PC-9 (cell line): ENCODE results near the gene RPL36AL. TPM values are rescaled to one million over a fixed set of nuclear protein-coding genes. Genes with fewer than 3 reads are reported as not detected.
"Not testable (repeated sequence)": the region's sequence is repeated elsewhere in the genome, so short reads cannot be mapped to it uniquely, and the experiment has no call there.

Source experiments
- Bru-seq: library from RNA; stranded (reverse); fragments of 400-500 nt; gene quantifications from one replicate; lab custom pipeline; 2021; lab: Mats Ljungman, UMichigan
- BruChase-seq, 2 experiments: library from RNA; stranded (reverse); fragments of 400-500 nt; gene quantifications; one replicate each; lab custom pipeline; 2021; lab: Mats Ljungman, UMichigan
- BruUV-seq: library from RNA; stranded (reverse); fragments of 400-500 nt; replicated peaks from 2 replicates; lab custom pipeline; 2021; lab: Mats Ljungman, UMichigan
- CTCF ChIA-PET: fragments of 300-600 bp; sonication (Branson Sonifier 250); formaldehyde crosslinking; loops from one replicate; lab custom pipeline; 2022; ENCODE audit warnings: antibody characterized with exemption; lab: Charles Lee
- POLR2A ChIA-PET: fragments of 300-600 bp; sonication (Branson Sonifier 250); formaldehyde crosslinking; loops from one replicate; lab custom pipeline; 2022; ENCODE audit warnings: antibody characterized with exemption; ENCODE audit not compliant: unreplicated experiment; lab: Charles Lee
- DNase-seq, 2 experiments: peaks; one replicate each; pipeline versions ENCODE4 v3.0.0 to v3.0.0-alpha.2; 2015 to 2022; ENCODE audit warnings: mixed read lengths in 1 of 2
- H2AFZ ChIP-seq: fragments of 200-600 bp; sonication (generic); 2 replicates; pipeline ENCODE4 v1.8.1; 2017; ENCODE audit warnings: antibody characterized with exemption
- H3F3A ChIP-seq: fragments of 200-600 bp; sonication (generic); 2 replicates; pipeline ENCODE4 v1.8.1; 2017; ENCODE audit warnings: antibody characterized with exemption, mild to moderate bottlenecking, low read depth; ENCODE audit not compliant: insufficient read depth
- H3K27ac ChIP-seq: fragments of 200-600 bp; sonication (generic); 2 replicates; pipeline ENCODE4 v1.6.1; 2016; ENCODE audit warnings: mixed run types
- H3K27me3 ChIP-seq: fragments of 200-600 bp; sonication (generic); 2 replicates; pipeline ENCODE4 v1.6.1; 2016; ENCODE audit warnings: low read depth, mixed run types; ENCODE audit not compliant: insufficient read depth
- H3K36me3 ChIP-seq: fragments of 200-600 bp; sonication (generic); 2 replicates; pipeline ENCODE4 v1.6.1; 2016; ENCODE audit warnings: low read depth, mixed run types
- H3K4me1 ChIP-seq: fragments of 200-600 bp; sonication (generic); replicated peaks from 2 replicates; pipeline ENCODE4 v1.6.1; 2016; ENCODE audit warnings: mixed run types; ENCODE audit not compliant: insufficient read depth
- H3K4me2 ChIP-seq: fragments of 200-600 bp; sonication (generic); 2 replicates; pipeline ENCODE4 v1.6.1; 2017; ENCODE audit warnings: mixed run types
- H3K4me3 ChIP-seq: fragments of 200-600 bp; sonication (generic); 2 replicates; pipeline ENCODE4 v1.6.1; 2016; ENCODE audit warnings: mixed run types
- H3K79me2 ChIP-seq: fragments of 200-600 bp; sonication (generic); 2 replicates; pipeline ENCODE4 v1.6.1; 2017; ENCODE audit warnings: low read depth, mixed run types
- H3K9me2 ChIP-seq: fragments of 200-600 bp; sonication (generic); 2 replicates; pipeline ENCODE4 v1.8.1; 2017; ENCODE audit warnings: mild to moderate bottlenecking; ENCODE audit not compliant: insufficient read depth
- H3K9me3 ChIP-seq: fragments of 200-600 bp; sonication (generic); 2 replicates; pipeline ENCODE4 v1.8.1; 2016; ENCODE audit warnings: low read depth; ENCODE audit not compliant: insufficient read depth
- H4K20me1 ChIP-seq: fragments of 200-600 bp; sonication (generic); 2 replicates; pipeline ENCODE4 v1.8.1; 2017; ENCODE audit not compliant: insufficient read depth
- CTCF ChIP-seq: fragments of 200-600 bp; sonication (generic); conservative IDR thresholded peaks from 2 replicates; pipeline ENCODE4 v1.6.1; 2017; ENCODE audit warnings: mixed run types, antibody characterized with exemption, mild to moderate bottlenecking, moderate library complexity
- EZH2 ChIP-seq: fragments of 200-600 bp; sonication (generic); IDR thresholded peaks from 2 replicates; pipeline ENCODE4 v1.8.0; 2017; ENCODE audit warnings: antibody characterized with exemption, low read depth
- intact Hi-C: fragments of 100-400 bp; cut with micrococcal nuclease; formaldehyde crosslinking; loops from one replicate; pipeline ENCODE4 v1.10.0; 2022; ENCODE audit not compliant: unreplicated experiment
- long read RNA-seq: library from polyadenylated mRNA; stranded (forward); transcript quantifications from one replicate; pipeline ENCODE4 v2.0.0, GENCODE V29; 2022
- total RNA-seq: library from RNA; stranded (reverse); gene quantifications from 2 replicates; pipeline ENCODE4 v1.2.3, GENCODE V29; 2021

The RPL36AL gene
- total RNA-seq (120 and 151 TPM in 2 replicates), Bru-seq, nascent RNA (percentile 98 among the genes with signal in this experiment), BruChase-seq, experiment 1, labeled RNA remaining after a 2-hour chase (percentile 99 among the genes with signal in this experiment), BruChase-seq, experiment 2, labeled RNA remaining after a 6-hour chase (percentile 99 among the genes with signal in this experiment)
- long read RNA-seq, transcript RPL36AL-201 (2 exons, 746 nt), result major isoform, 607 of 630 reads
- long read RNA-seq, partial matches to known transcripts, result 22 of 630 reads
- long read RNA-seq, other reads (novel, unspliced or antisense), result 1 of 630 reads

- H3K4me1 ChIP-seq, result peaks cover 61% of the 10 kb centered on the region
- TF ChIP-seq EZH2 (no peak), CTCF (no peak)
- H4K20me1 ChIP-seq, result peaks cover 44% of the 10 kb centered on the region
- H3K27me3 ChIP-seq, result no peaks in the 10 kb centered on the region
- H3K79me2 ChIP-seq, result peaks cover 76% of the 10 kb centered on the region
- H3K4me2 ChIP-seq, result peak within 1 kb of the TSS; percentile 98
- POLR2A ChIA-PET, result interaction anchor here (0.5 to 1.2 kb wide), 8 partner anchors 19 to 442 kb away, joined by 3 to 10 read pairs (median 4); partner anchors contain the start of gene RPS29
- CTCF ChIA-PET, result interaction anchor here (0.6 to 2.0 kb wide), 4 partner anchors 14 to 159 kb away, joined by 3 to 10 read pairs (median 4); partner anchors contain the start of gene RPS29
- no peaks in the 10 kb centered on the region for H3K9me3 ChIP-seq
- TSS peak; percentile 75 for BruUV-seq
- H2AFZ ChIP-seq, result peak within 1 kb of the TSS; percentile 88
- H3F3A ChIP-seq, result peaks cover 53% of the 10 kb centered on the region
- peak; percentile 92 to 98 for DNase-seq
- intact Hi-C loops, result loop anchor here (1.0 to 5.0 kb wide), 3 partner anchors 22 to 912 kb away; partner anchors contain the start of genes LRR1, MAP4K5 and RPS29
- H3K4me3 ChIP-seq, result peak within 1 kb of the TSS; percentile 100
- H3K9me2 ChIP-seq, result no peaks in the 10 kb centered on the region
- H3K36me3 ChIP-seq, result peaks cover 24% of the 10 kb centered on the region
- H3K27ac ChIP-seq, result peak within 1 kb of the TSS; percentile 96
Measured at GRCh38 chr14:49620182-49621113, at the start of gene RPL36AL, which contains the start of gene MGAT2. Gene RPL36AL, minus strand, starts transcription at chr14:49620626. Its CDS starts 1,522 bp downstream, at chr14:49619104. Gene MGAT2, plus strand, starts transcription at chr14:49620799. Its CDS starts 470 bp downstream, at chr14:49621269.

GRCh38 chr14:49659526-49660455, 39.4 kb upstream of the RPL36AL start:
- Histone ChIP-seq H3K27ac (peak overlapping the region; percentile 71), H3K9me2 (0 out of 2 replicates have a peak, but pooled peaks cover 4% of the 10 kb centered on the region), H3F3A (peaks cover 40% of the 10 kb centered on the region), H3K9me3 (no peaks in the 10 kb centered on the region), H3K4me2 (peak overlapping the region; percentile 42), H4K20me1 (0 out of 2 replicates have a peak, but pooled peaks cover 4% of the 10 kb centered on the region), H3K27me3 (no peaks in the 10 kb centered on the region), H3K36me3 (no peaks in the 10 kb centered on the region), H3K4me3 (no peak overlapping the region), H3K4me1 (peaks cover 39% of the 10 kb centered on the region), H3K79me2 (peaks cover 5% of the 10 kb centered on the region; the same call in 1 of the 2 replicates), H2AFZ (no peak overlapping the region)
- peak in 1 of 2 experiments; percentile 80 for DNase-seq
- intact Hi-C loops, result no loop called here
- BruUV-seq, result no TSS peak
- ChIA-PET CTCF (no interaction called here), POLR2A (interaction anchor here (0.7 kb wide), 1 partner anchor 183 kb away, joined by 4 read pairs; no protein-coding TSS in a partner anchor)
- TF ChIP-seq CTCF, result no peak
- no peak for TF ChIP-seq EZH2

DNA sequence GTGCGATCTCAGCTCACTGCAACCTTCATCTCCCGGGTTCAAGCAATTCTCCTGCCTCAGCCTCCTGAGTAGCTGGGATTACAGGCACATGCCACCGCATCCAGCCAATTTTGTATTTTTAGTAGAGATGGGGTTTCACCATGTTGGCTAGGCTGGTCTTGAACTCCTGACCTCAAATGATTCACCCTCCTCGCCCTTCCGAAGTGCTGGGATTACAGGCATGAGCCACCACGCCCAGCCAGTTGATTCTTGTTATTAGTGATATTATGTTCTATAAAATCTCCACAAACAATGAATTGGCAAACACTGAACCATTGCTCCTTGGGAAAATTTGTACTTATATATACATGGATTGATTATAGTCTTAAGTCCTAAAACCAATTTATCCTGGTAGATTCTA, 37.1 kb upstream of the RPL36AL start:
- DNase-seq, result peak in 1 of 2 experiments; percentile 39
- BruUV-seq, POLR2A ChIA-PET, H2AFZ ChIP-seq, H4K20me1 ChIP-seq, H3K9me3 ChIP-seq, H3K4me3 ChIP-seq, CTCF ChIA-PET, H3K36me3 ChIP-seq, H3K79me2 ChIP-seq, intact Hi-C loops, H3K27me3 ChIP-seq, H3K9me2 ChIP-seq: not testable (repeated sequence)
- H3K4me1 ChIP-seq, result peaks cover 39% of the 10 kb centered on the region
- H3F3A ChIP-seq, result peaks cover 43% of the 10 kb centered on the region
- H3K4me2 ChIP-seq, result 0 out of 2 replicates have a peak overlapping the region, but pooled peaks have one; percentile 28
- H3K27ac ChIP-seq, result peak overlapping the region; percentile 10; the same call in 1 of the 2 replicates
